Glutamatergic neuron (in vitro differentiated cells): ENCODE measurements around the gene DTNBP1. TPM values are rescaled to one million over a fixed set of nuclear protein-coding genes. Genes with fewer than 3 reads are reported as not detected.

Source experiments
- DNase-seq: peaks from one replicate; pipeline ENCODE4 v3.0.0; 2022
- H3K27ac Mint-ChIP-seq: one replicate; pipeline ENCODE4 v1.8.0; 2020; ENCODE audit warnings: mild to moderate bottlenecking, mixed read lengths, inconsistent platforms; ENCODE audit not compliant: unreplicated experiment
- H3K27me3 Mint-ChIP-seq: one replicate; pipeline ENCODE4 v1.8.0; 2020; ENCODE audit warnings: mild to moderate bottlenecking, moderate library complexity, mixed read lengths, inconsistent platforms; ENCODE audit not compliant: unreplicated experiment
- H3K36me3 Mint-ChIP-seq: one replicate; pipeline ENCODE4 v1.8.0; 2020; ENCODE audit warnings: mild to moderate bottlenecking, mixed read lengths, inconsistent platforms; ENCODE audit not compliant: unreplicated experiment
- H3K4me1 Mint-ChIP-seq: one replicate; pipeline ENCODE4 v1.8.0; 2020; ENCODE audit warnings: mild to moderate bottlenecking, low read depth, mixed read lengths, inconsistent platforms; ENCODE audit not compliant: unreplicated experiment
- H3K4me3 Mint-ChIP-seq: one replicate; pipeline ENCODE4 v1.8.0; 2020; ENCODE audit warnings: mild to moderate bottlenecking, mixed read lengths, inconsistent platforms; ENCODE audit not compliant: unreplicated experiment
- H3K9me3 Mint-ChIP-seq: one replicate; pipeline ENCODE4 v1.8.0; 2020; ENCODE audit warnings: mild to moderate bottlenecking, moderate library complexity, mixed read lengths, inconsistent platforms; ENCODE audit not compliant: unreplicated experiment
- total RNA-seq: library from RNA; stranded (reverse); fragmentation: NEBNext Ultra II Directional; extraction: Animal tissue kit (Norgen Biotek cat#: 25700); gene quantifications from one replicate; pipeline ENCODE4 v1.2.1, GENCODE V29; 2021; ENCODE audit not compliant: unreplicated experiment
- TF ChIP-seq, protein P1 (sequence below): fragments of 200-600 bp; sonication (generic); IDR thresholded peaks from one replicate; pipeline ENCODE4 v1.5.0; 2021; ENCODE audit not compliant: partially characterized antibody, unreplicated experiment

The DTNBP1 gene
- total RNA-seq, 1 donor from 2014 or later, result 13.2 TPM

DNA sequence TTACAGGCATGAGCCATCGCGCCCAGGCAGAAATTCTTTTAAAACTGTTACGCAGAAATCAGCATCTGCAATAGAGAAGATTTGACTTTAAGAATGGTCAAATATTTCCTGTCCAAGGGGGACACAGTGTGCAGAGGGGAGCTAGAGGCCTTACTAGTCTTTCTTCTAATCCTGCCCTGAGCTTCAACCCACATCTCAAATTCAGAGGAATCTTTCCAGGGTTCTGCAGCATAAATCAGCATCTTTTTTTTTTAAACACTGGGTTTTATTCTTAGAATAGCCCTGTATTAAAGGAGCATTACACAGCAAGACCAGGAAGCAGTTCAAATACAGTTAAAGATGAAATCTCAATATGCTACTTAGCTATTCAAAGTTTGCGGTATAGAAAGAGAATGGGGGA is 81.1 kb downstream of the DTNBP1 start:
- Mint-ChIP-seq H3K36me3 (no peaks in the 10 kb centered on the region), H3K27ac (no peak overlapping the region), H3K4me1 (peaks cover 11% of the 10 kb centered on the region), H3K4me3 (no peak overlapping the region), H3K9me3 (peaks cover 4% of the 10 kb centered on the region), H3K27me3 (no peaks in the 10 kb centered on the region)
- DNase-seq, result no peak
- TF ChIP-seq, protein P1, sequence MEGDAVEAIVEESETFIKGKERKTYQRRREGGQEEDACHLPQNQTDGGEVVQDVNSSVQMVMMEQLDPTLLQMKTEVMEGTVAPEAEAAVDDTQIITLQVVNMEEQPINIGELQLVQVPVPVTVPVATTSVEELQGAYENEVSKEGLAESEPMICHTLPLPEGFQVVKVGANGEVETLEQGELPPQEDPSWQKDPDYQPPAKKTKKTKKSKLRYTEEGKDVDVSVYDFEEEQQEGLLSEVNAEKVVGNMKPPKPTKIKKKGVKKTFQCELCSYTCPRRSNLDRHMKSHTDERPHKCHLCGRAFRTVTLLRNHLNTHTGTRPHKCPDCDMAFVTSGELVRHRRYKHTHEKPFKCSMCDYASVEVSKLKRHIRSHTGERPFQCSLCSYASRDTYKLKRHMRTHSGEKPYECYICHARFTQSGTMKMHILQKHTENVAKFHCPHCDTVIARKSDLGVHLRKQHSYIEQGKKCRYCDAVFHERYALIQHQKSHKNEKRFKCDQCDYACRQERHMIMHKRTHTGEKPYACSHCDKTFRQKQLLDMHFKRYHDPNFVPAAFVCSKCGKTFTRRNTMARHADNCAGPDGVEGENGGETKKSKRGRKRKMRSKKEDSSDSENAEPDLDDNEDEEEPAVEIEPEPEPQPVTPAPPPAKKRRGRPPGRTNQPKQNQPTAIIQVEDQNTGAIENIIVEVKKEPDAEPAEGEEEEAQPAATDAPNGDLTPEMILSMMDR, result no peak

DNA sequence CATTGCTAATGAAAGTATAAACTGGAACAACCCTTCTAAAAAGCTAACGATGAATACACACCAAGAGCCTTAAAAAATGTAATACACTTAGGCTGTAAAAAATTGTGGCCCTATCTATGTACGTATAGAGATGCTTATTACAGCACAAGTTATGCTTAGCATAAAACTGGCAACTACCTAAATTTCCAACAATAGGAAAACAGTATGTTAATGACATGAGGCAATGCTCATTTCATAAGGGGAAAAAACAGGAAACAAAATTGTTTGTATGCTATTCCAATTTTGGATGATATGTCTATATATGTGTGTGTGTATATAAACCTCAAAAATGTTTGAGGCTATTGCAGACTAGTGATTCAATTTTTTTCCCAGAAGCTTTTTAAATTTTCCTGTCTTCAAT is 82.5 kb downstream of the DTNBP1 start:
- Mint-ChIP-seq H3K9me3 (peaks cover 6% of the 10 kb centered on the region), H3K36me3 (no peaks in the 10 kb centered on the region), H3K27ac (no peak overlapping the region), H3K4me3 (no peak overlapping the region), H3K4me1 (peaks cover 4% of the 10 kb centered on the region), H3K27me3 (peaks cover 1% of the 10 kb centered on the region)
- DNase-seq, result no peak
- TF ChIP-seq, protein P1, result no peak

DNA sequence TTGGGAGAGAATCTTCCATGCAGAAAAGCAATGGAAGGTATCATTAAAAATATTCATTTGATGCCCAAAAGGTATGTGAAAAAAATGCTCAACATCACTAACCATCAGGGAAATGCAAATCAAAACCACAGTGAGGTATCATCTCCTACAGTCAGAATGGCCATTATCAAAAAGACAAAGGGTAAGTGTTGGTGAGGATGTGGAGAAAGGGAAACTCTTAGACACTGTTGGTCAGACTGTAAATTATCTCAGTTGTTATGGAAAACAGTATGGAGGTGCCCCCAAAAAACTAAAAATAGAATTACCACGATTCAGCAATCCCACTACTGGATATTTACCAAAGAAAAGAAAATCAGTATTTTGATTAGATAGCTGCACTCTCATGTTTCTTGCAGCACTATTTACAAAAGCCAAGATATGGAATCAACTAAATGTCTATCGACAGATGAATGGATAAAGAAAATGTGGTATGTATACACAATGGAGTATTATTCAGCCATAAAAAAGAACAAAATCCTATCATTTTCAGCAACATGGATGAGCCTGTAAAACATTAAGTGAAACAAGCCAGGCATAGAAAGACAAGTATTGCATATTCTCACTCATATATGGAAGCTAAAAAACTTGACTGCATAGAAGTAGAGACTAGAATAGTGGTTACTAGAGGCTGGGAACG is 84.0 kb downstream of the DTNBP1 start:
- peaks cover 6% of the 10 kb centered on the region for H3K9me3 Mint-ChIP-seq
- H3K27ac Mint-ChIP-seq, result no peak overlapping the region
- peaks cover 6% of the 10 kb centered on the region for H3K4me1 Mint-ChIP-seq
- H3K27me3 Mint-ChIP-seq, result peaks cover 1% of the 10 kb centered on the region
- TF ChIP-seq, protein P1, result no peak
- no peak for DNase-seq
- no peak overlapping the region for H3K4me3 Mint-ChIP-seq
- no peaks in the 10 kb centered on the region for H3K36me3 Mint-ChIP-seq

DNA sequence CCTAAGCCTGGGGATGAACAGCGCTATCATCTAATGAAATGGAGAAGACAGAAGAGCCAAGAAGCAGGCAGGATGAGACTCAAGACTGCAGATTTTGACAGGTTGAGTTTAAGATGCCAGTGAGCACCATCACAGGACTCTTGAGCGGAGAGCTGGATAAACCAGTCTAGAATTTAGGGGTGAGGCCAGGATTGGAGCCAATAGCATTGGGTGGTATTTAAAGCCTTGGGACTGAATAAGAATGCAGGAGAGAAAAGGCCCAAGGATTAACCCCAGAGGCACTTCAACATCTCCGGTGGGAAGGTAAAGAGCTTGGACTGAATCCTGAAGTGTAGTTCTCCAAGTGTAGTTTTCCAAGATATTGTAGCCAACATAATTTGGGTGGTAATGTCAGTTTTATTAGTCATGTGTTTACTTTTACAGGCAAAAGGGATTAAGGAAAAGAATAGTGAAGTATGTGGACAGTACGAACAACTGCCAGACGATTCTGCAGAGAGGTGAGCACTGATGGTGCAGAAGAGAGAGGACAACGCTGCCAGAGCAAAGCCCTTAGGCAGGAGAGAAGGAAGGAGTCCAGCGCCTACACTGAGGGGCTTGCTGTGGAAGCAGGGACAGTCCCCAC is 85.2 kb downstream of the DTNBP1 start:
- H3K27me3 Mint-ChIP-seq, result peaks cover 1% of the 10 kb centered on the region
- no peak overlapping the region for H3K4me3 Mint-ChIP-seq
- H3K4me1 Mint-ChIP-seq, result peaks cover 6% of the 10 kb centered on the region
- DNase-seq, result no peak
- peaks cover 6% of the 10 kb centered on the region for H3K9me3 Mint-ChIP-seq
- TF ChIP-seq, protein P1, result no peak
- H3K36me3 Mint-ChIP-seq, result no peaks in the 10 kb centered on the region
- no peak overlapping the region for H3K27ac Mint-ChIP-seq

DNA sequence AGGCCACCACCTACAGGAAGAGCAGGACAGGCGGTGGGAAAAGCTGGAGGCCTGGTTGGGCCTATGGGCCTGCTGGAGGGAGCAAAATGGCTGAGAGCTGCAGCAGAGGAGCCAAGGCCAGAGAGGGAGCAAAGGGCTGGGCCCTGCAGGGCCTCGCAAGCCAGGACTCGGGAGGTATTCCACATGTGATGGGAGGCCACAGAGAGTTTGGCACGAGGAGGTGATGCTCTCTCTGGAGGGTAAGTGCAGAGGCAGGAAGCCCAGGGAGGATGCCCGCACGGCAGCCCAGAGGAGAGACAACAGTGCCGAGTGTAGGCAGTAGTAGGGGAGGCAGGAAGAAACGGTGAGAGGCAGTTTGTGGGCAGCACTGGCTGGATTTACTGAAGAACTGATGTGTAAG is 85.7 kb downstream of the DTNBP1 start:
- Mint-ChIP-seq H3K4me1 (peaks cover 6% of the 10 kb centered on the region), H3K27me3 (peaks cover 1% of the 10 kb centered on the region), H3K4me3 (no peak overlapping the region), H3K36me3 (no peaks in the 10 kb centered on the region), H3K27ac (no peak overlapping the region), H3K9me3 (peaks cover 6% of the 10 kb centered on the region)
- DNase-seq, result no peak
- TF ChIP-seq, protein P1, result no peak
